GM12878 (cell line): ENCODE measurements around the gene PAIP1. TPM values are rescaled to one million over a fixed set of nuclear protein-coding genes. Genes with fewer than 3 reads are reported as not detected.

ENCODE experiments used
- ATAC-seq: fragments of 200-7000 bp; cut with Tn5 transposase; 3 replicates; pipeline ENCODE4 v1.9.1; 2020; ENCODE audit warnings: mild to moderate bottlenecking, moderate library complexity
- BruUV-seq: library from RNA; stranded (reverse); fragments of 400-500 nt; replicated peaks from 2 replicates; lab custom pipeline; 2021; lab: Mats Ljungman, UMichigan
- CTCF ChIA-PET: fragments of 300-600 bp; sonication (Branson Sonifier 250); formaldehyde crosslinking; extraction: SDS; loops from one replicate; lab custom pipeline; 2021; ENCODE audit warnings: inconsistent platforms; lab: Yijun Ruan, JAX
- POLR2A ChIA-PET: fragments of 350-600 bp; formaldehyde crosslinking; extraction: SDS; loops from one replicate; lab custom pipeline; 2021; ENCODE audit warnings: inconsistent platforms; lab: Charles Lee
- RAD21 ChIA-PET: fragments of 300-600 bp; sonication (Branson Sonifier 250); formaldehyde crosslinking; loops from one replicate; lab custom pipeline; 2023; ENCODE audit warnings: antibody characterized with exemption; ENCODE audit not compliant: unreplicated experiment; lab: Charles Lee
- SMC1A ChIA-PET: fragments of 300-600 bp; sonication (Branson Sonifier 250); formaldehyde crosslinking; loops from one replicate; lab custom pipeline; 2023; ENCODE audit not compliant: unreplicated experiment, uncharacterized antibody; lab: Charles Lee
- DNase-seq: peaks from one replicate; pipeline ENCODE4 v3.0.0-alpha.2; 2011; ENCODE audit warnings: low read depth, low spot score
- FAIRE-seq: peaks from 3 replicates; lab custom pipeline; 2011; peaks lifted over from hg19 to GRCh38; lab: Jason Lieb, UNC
- H2AFZ ChIP-seq: 2 replicates; pipeline ENCODE4 v1.6.0; 2011; ENCODE audit warnings: low read depth, low read length, control low read depth; ENCODE audit not compliant: control insufficient read depth
- H3K27ac ChIP-seq: 2 replicates; pipeline ENCODE4 v1.5.1; 2011; ENCODE audit warnings: control low read depth; ENCODE audit not compliant: control insufficient read depth, insufficient read depth
- H3K27me3 ChIP-seq, 2 experiments: replicated peaks in 1 of 2; 2 replicates each; pipeline versions ENCODE4 v1.6.0 to v1.6.1; 2011; ENCODE audit warnings: low read length in 1 of 2; ENCODE audit not compliant: control insufficient read depth in 2 of 2, insufficient read depth in 2 of 2
- H3K36me3 ChIP-seq, 2 experiments: 2 replicates each; pipeline ENCODE4 v1.5.1; 2011; ENCODE audit warnings: low read length in 1 of 2; ENCODE audit not compliant: control insufficient read depth in 2 of 2, insufficient read depth in 2 of 2
- H3K4me1 ChIP-seq: 2 replicates; pipeline ENCODE4 v1.6.1; 2011; ENCODE audit warnings: mild to moderate bottlenecking, low read length, moderate library complexity, mixed read lengths; ENCODE audit not compliant: control insufficient read depth, insufficient read depth
- H3K4me2 ChIP-seq: 2 replicates; pipeline ENCODE4 v1.6.0; 2011; ENCODE audit warnings: control low read depth; ENCODE audit not compliant: control insufficient read depth, insufficient read depth
- H3K4me3 ChIP-seq: fragments of 200-600 bp; sonication (generic); 2 replicates; pipeline ENCODE4 v1.5.1; 2016
- H3K79me2 ChIP-seq: 2 replicates; pipeline ENCODE4 v1.6.0; 2011; ENCODE audit warnings: low read length; ENCODE audit not compliant: control insufficient read depth, insufficient read depth
- H3K9ac ChIP-seq: 2 replicates; pipeline ENCODE4 v1.8.0; 2011; ENCODE audit warnings: low read length, control low read depth, mixed read lengths; ENCODE audit not compliant: control insufficient read depth, insufficient read depth
- H3K9me3 ChIP-seq: replicated peaks from 3 replicates; pipeline ENCODE4 v1.5.1; 2011; ENCODE audit warnings: mild to moderate bottlenecking, low read length; ENCODE audit not compliant: control insufficient read depth, insufficient read depth
- H4K20me1 ChIP-seq: 2 replicates; pipeline ENCODE4 v1.6.0; 2011; ENCODE audit not compliant: control insufficient read depth, insufficient read depth
- CEBPB ChIP-seq, 2 experiments: fragments of 150-350 bp in 1 of 2; IDR thresholded peaks; 2 replicates each; pipeline ENCODE4 v1.6.1; 2012 to 2014; ENCODE audit warnings: low read depth in 2 of 2, low read length in 2 of 2, borderline replicate concordance in 1 of 2, inconsistent platforms in 1 of 2
- CHD2 ChIP-seq: IDR thresholded peaks from 2 replicates; pipeline ENCODE4 v1.6.1; 2011; ENCODE audit warnings: low read depth, low read length, improper control_type of control experiment, borderline replicate concordance
- CUX1 ChIP-seq: IDR thresholded peaks from 2 replicates; pipeline ENCODE4 v1.6.1; 2012; ENCODE audit warnings: improper control_type of control experiment, low read depth, low read length; ENCODE audit not compliant: insufficient replicate concordance
- E4F1 ChIP-seq: fragments of 450-650 bp; IDR thresholded peaks from 2 replicates; pipeline ENCODE4 v1.6.1; 2018; ENCODE audit warnings: borderline replicate concordance, mild to moderate bottlenecking; ENCODE audit not compliant: partially characterized antibody
- EED ChIP-seq: sonication (generic); IDR thresholded peaks from 2 replicates; pipeline ENCODE4 v1.6.1; 2016; ENCODE audit warnings: antibody characterized with exemption, low read depth
- IRF4 ChIP-seq: IDR thresholded peaks from 2 replicates; pipeline ENCODE4 v1.6.1; 2011; ENCODE audit warnings: low read depth, low read length
- KDM1A ChIP-seq: fragments of 200-600 bp; sonication (generic); IDR thresholded peaks from 2 replicates; pipeline ENCODE4 v1.6.1; 2016; ENCODE audit warnings: borderline replicate concordance
- MAX ChIP-seq: IDR thresholded peaks from 2 replicates; pipeline ENCODE4 v1.6.1; 2012; ENCODE audit warnings: low read depth, low read length, improper control_type of control experiment
- NBN ChIP-seq: fragments of 450-650 bp; IDR thresholded peaks from 2 replicates; pipeline ENCODE4 v1.6.1; 2016
- NR2F1 ChIP-seq: fragments of 450-650 bp; conservative IDR thresholded peaks from 2 replicates; pipeline ENCODE4 v1.6.1; 2017; ENCODE audit warnings: mild to moderate bottlenecking
- RUNX3 ChIP-seq: IDR thresholded peaks from 2 replicates; pipeline ENCODE4 v1.6.1; 2012; ENCODE audit warnings: low read length, inconsistent platforms
- TCF3 ChIP-seq: IDR thresholded peaks from 2 replicates; pipeline ENCODE4 v1.6.1; 2012; ENCODE audit warnings: low read depth, mild to moderate bottlenecking, low read length, borderline replicate concordance; ENCODE audit not compliant: insufficient read depth
- WRNIP1 ChIP-seq: IDR thresholded peaks from 2 replicates; pipeline ENCODE4 v1.6.1; 2011; ENCODE audit warnings: low read depth, low read length, improper control_type of control experiment, borderline replicate concordance
- ZNF207 ChIP-seq: fragments of 450-650 bp; IDR thresholded peaks from 2 replicates; pipeline ENCODE4 v1.6.1; 2014; ENCODE audit warnings: antibody characterized with exemption, mild to moderate bottlenecking, borderline replicate concordance
- ZNF384 ChIP-seq: IDR thresholded peaks from 2 replicates; pipeline ENCODE4 v1.6.1; 2012; ENCODE audit warnings: low read depth, mild to moderate bottlenecking, low read length, improper control_type of control experiment, borderline replicate concordance
- WGBS: methylation state at CpG from one replicate; pipeline ENCODE4 v1.1.6; 2016; ENCODE audit warnings: low lambda C conversion rate; ENCODE audit not compliant: insufficient replicate concordance, insufficient coverage; ENCODE audit errors: missing lambda C conversion rate; 5-methylcytosine and 5-hydroxymethylcytosine counted together
- in situ Hi-C: fragments of 300-500 bp; cut with MboI; formaldehyde crosslinking; loops from 9 replicates; pipeline ENCODE4 v1.14.3; 2018; ENCODE audit warnings: mixed read lengths
- intact Hi-C: fragments of 100-400 bp; cut with micrococcal nuclease; formaldehyde crosslinking; loops from one replicate; pipeline ENCODE4 v1.14.2; 2022; ENCODE audit not compliant: unreplicated experiment
- polyA plus RNA-seq, 11 experiments: library from polyadenylated mRNA; depleted of rRNA in 4 of 11; unstranded in 6 of 11; stranded (reverse) in 5 of 11; fragments of >200 nt; fragmentation: Nextera tagmentation in 4 of 11; fragmentation: Illumina TruSeq in 1 of 11; extraction: Ambion mirVana in 4 of 11; extraction: Trizol in 1 of 11; gene quantifications; 1 replicate in 1 of 11; 2 replicates in 10 of 11; pipeline versions ENCODE4 v1.2.1 to v1.2.3, GENCODE V29; 2011 to 2016; ENCODE audit warnings: inconsistent platforms in 2 of 11, missing spikeins in 2 of 11, low read depth in 1 of 11
- total RNA-seq, 4 experiments: library from RNA; depleted of rRNA in 3 of 4; stranded (reverse); fragments of >200 nt in 3 of 4; fragmentation: Illumina TruSeq in 1 of 4; extraction: Trizol in 1 of 4; gene quantifications; 2 replicates each; pipeline versions ENCODE4 v1.2.1 to v1.2.3, GENCODE V29; 2013 to 2021

The PAIP1 gene
- total and polyA plus RNA-seq, 10 of the 15 experiments (the other 5 are each of a cell fraction or from before 2014, with no cell fraction given), result 37.4 to 90.9 (median 57.0) TPM

GRCh38 chr5:43588842-43589241, 32.0 kb upstream of the PAIP1 start (continued):
- no peak for TF ChIP-seq EED
- TF ChIP-seq TCF3, result no peak
- no peak for TF ChIP-seq NBN
- no peak for TF ChIP-seq E4F1
- no peak for TF ChIP-seq KDM1A
- no peak for TF ChIP-seq CEBPB (IDR thresholded peaks at IDR 0.05; ENCODE audit: borderline replicate concordance in 1 of 2, low read depth in 2 of 2, low read length in 2 of 2)
- no peak for TF ChIP-seq NR2F1
- no peak for TF ChIP-seq ZNF207
- TF ChIP-seq CHD2, result no peak

- ATAC-seq (no peak), FAIRE-seq (no peak), DNase-seq (no peak)
- Histone ChIP-seq H3K27ac (no peak overlapping the region), H3K4me3 (no peak overlapping the region), H3K9me3 (no peaks in the 10 kb centered on the region), H3K27me3 (no peaks in the 10 kb centered on the region), H3K4me1 (no peaks in the 10 kb centered on the region), H3K36me3 (no peaks in the 10 kb centered on the region; a peak in 1 of 4 replicates), H4K20me1 (no peaks in the 10 kb centered on the region), H3K9ac (no peak overlapping the region), H2AFZ (no peak overlapping the region), H3K4me2 (no peak overlapping the region), H3K79me2 (no peaks in the 10 kb centered on the region)
- ChIA-PET SMC1A (interaction anchor here (1.0 kb wide), 2 partner anchors 11 to 13 kb away, joined by 3 read pairs; no protein-coding TSS in a partner anchor), RAD21 (no interaction called here), CTCF (interaction anchor here (0.7 to 1.3 kb wide), 4 partner anchors 12 to 100 kb away, joined by 3 to 4 read pairs (median 3); partner anchors contain the start of gene TMEM267), POLR2A (interaction anchor here (0.6 kb wide), 1 partner anchor 41 kb away, joined by 3 read pairs; no protein-coding TSS in a partner anchor)
- in situ Hi-C loops (no loop called here), intact Hi-C loops (no loop called here)
- BruUV-seq, result no TSS peak
- WGBS, result 0% methylated on average over 1 of the region's 1 CpG
- TF ChIP-seq RUNX3 (no peak), CUX1 (no peak), MAX (no peak), ZNF384 (no peak), IRF4 (no peak), WRNIP1 (no peak)
Observed at GRCh38 chr5:43584166-43584699, 27.4 kb upstream of the PAIP1 start.
